ENCODE measurements around the gene CHPF.

The CHPF gene

DNA sequence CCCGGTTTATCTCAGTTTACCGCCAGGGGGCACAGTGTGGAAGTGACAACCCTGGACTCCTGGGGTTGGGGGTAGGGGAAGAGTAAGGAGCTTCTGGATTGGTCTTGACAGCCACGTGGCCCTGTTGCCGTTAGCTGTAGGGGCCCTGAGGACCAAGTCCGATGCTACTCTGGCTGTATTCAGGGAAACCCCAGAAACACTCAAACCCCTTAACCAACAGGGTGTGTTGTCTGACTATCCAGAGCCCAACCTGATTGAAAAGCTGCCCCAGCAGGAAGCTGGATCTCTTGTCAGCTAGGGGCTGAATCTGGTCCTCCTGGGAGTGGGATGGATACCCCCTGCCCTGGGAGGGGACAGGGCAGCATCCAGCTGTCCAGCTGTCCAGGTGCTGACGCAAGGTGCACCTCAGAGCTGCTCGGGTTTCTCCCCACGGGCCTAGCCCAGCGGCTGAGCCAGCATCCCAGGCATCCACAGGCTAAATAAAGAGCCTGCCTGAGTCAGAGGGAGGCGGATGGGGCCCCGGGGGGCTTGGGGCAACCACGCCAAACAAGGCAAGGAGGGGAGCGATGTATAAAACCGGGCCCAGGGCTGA, 48.0 kb downstream of the CHPF start:
- DNase-seq = no peak

DNA sequence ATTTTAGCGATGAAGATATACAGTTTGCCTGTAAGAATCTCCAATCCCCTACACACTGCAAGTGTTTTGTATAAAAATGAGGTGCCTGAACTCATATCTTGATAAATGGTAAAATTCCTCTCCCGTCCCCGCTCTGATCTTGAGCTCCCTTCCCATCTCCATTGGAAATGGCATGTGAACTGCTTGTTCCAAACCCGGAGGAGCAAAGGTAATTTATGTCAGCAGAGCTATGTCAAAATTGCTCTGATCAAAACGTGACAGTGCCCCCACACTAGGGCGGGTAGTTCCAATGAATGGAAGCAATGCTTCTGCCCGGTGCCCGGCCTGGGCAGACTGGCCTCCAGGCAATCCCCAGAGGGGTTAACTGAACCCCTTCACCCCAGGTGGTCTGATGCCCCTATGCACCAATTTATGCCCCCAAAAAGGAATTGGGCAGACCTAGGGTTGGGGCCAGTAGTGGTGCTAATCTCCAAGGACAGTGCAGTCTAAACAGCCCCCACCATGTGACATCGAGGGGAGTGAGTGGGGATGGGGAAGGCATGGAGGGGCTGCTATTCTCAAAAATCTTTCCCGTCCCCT, 48.6 kb downstream of the CHPF start:
- no peak for DNase-seq

DNA sequence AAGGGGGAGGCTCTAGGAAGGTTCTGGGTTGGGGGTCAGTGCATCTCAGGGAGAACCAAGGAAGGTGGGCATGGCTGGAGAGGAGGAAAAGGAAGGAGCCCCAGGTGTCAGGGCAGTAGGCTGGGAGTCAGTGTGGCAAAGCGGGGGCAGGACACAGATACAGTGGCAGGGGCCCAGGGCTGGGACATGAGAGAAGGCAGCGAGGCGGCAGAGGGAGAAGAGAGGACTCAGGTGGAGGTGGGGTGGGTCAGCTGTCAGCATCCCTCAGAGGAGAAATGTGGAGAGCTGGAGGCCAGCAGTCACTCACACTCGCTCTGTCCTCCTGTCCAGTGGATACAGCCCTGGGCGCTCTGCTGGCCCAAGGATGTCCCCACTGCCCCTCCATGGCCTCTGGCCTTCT, 50.5 kb downstream of the CHPF start:
- DNase-seq = no peak

DNA sequence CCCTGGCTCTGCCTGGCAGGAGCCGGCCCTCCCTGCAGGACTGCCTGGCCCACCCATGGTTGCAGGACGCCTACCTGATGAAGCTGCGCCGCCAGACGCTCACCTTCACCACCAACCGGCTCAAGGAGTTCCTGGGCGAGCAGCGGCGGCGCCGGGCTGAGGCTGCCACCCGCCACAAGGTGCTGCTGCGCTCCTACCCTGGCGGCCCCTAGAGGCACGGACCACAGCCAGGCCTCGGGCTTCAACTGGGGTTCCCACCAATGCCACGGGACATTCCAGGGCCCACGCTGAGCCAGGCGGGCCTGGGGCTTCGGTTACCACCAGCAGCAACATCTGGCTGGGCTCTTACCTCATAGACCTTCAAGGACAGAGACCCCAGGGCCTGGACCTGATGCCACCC, 51.0 kb downstream of the CHPF start:
- DNase-seq = no peak

DNA sequence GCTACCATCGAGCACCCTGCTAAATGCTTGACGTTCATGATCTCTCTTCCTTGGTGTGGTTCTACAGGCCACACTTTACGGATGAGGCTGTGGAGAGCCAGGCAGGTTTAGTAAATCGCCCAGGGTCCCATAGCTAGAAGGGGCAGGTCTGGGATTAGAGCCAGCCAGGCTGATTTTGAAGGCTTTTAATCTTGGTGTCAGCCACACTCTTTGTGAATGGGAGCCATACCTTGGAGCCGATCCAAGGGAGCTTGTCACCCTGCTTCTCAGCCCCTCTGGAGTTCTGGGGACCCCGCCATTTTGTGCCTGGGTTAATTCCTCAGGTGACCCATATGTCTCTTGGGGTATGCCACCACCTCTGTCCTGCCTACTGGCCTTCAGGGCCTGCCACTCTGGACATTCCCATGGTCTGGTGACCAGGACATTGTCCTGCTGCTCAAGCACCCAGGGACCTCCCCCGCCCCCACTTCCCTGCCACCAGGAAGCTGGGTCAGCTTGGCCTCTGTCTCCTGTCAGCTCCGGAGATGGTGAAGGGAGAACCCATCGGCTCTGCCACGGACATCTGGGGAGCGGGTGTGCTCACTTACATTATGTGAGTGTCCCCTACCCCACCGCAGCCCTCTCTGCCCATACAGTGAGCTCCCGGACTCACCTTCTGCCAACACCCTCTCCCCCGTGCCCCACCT, 52.2 kb downstream of the CHPF start:
- DNase-seq = no peak

DNA sequence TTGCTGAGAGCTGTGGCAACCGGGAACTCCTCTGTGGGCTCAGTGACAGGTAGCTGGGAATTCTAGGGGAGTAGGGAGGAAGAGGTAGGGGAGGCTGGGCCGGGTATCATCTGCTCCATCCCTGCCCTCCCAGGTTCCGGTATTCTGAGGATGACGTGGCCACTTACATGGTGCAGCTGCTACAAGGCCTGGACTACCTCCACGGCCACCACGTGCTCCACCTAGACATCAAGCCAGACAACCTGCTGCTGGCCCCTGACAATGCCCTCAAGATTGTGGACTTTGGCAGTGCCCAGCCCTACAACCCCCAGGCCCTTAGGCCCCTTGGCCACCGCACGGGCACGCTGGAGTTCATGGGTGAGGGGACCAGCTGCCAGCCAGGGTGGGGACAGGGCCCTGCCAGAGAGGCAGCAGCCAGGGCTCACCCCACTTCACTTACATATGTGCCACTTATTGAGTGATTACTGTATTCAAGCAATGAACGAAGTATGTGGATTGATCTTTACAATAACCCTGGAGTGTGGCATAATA, 52.9 kb downstream of the CHPF start:
- DNase-seq = no peak

DNA sequence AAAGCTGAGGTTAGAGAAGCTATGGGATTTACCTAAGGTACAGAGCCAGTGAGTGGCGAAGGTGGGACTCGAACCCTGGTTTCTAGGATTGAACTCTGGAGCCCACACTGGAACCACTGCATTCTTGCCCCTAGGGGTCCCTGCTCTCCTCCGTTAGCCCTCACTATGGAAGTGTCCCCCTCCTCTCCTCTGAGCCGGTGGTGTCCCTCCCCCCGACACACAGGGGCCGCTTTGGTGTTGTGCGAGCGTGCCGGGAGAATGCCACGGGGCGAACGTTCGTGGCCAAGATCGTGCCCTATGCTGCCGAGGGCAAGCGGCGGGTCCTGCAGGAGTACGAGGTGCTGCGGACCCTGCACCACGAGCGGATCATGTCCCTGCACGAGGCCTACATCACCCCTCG, 53.4 kb downstream of the CHPF start:
- DNase-seq = no peak

DNA sequence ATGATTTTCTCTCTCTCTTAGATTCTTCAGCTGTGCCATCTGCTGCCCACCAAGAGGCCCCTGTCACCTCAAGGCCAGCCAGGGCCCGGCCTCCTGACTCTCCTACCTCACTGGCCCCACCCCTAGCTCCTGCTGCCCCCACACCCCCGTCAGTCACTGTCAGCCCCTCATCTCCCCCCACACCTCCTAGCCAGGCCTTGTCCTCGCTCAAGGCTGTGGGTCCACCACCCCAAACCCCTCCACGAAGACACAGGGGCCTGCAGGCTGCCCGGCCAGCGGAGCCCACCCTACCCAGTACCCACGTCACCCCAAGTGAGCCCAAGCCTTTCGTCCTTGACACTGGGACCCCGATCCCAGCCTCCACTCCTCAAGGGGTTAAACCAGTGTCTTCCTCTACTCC, 54.3 kb downstream of the CHPF start:
- DNase-seq = no peak

All from T1000 (cell line).